Femur (tissue), 1 donor: ENCODE measurements around the gene SYNPO.
A peak's percentile ranks its signal among the peaks of the same experiment; 100 is the strongest.

Source experiments
- DNase-seq: peaks from one replicate; pipeline ENCODE4 v3.0.0-alpha.2; 2017

Gene SYNPO, protein sequence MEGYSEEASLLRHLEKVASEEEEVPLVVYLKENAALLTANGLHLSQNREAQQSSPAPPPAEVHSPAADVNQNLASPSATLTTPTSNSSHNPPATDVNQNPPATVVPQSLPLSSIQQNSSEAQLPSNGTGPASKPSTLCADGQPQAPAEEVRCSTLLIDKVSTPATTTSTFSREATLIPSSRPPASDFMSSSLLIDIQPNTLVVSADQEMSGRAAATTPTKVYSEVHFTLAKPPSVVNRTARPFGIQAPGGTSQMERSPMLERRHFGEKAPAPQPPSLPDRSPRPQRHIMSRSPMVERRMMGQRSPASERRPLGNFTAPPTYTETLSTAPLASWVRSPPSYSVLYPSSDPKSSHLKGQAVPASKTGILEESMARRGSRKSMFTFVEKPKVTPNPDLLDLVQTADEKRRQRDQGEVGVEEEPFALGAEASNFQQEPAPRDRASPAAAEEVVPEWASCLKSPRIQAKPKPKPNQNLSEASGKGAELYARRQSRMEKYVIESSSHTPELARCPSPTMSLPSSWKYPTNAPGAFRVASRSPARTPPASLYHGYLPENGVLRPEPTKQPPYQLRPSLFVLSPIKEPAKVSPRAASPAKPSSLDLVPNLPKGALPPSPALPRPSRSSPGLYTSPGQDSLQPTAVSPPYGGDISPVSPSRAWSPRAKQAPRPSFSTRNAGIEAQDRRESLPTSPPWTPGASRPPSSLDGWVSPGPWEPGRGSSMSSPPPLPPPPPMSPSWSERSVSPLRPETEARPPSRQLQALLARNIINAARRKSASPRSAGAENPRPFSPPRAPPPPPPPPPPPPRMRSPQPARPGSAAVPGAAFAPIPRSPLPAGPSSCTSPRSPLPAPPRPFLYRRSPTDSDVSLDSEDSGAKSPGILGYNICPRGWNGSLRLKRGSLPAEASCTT

DNA sequence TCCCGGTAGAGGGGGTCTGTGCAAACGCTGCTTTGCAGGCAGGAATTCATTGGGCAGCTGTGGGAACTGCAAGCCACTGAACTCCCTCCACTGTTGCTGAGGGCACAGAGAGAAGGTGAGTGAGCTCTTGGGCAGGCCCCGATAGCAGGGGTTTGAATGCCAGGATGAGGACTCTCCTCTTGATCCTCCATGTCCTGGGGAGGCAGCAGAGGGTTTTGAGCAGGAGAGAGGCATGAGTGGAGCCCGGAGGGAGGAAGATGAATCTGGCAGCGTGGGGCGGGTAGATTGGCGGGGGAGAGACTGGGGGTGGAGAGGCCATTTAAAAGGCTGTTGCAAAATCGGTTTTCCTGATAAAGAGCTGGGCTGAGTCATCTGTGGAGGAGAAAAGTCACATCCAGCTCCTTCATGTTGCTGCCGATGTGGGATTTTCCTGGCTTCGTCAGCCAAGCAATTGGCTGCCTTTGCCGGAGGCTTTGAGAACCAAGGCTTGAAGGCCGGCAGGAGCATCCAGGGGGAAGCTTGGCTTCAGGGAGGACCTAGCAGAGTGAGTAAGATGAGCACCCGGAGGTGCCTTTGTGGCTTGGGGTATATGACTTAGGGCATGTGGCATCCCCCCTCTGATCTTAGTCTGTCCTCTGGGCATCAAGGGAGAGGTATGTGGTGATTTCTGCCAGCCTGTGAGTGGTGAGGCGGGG lies at the start of gene SYNPO:
SYNPO (plus strand) TSS at position 350 of the 695 bp plus-strand sequence. CDS start 7,616 bp downstream, outside the sequence.
- DNase-seq: peak; percentile 76

DNA sequence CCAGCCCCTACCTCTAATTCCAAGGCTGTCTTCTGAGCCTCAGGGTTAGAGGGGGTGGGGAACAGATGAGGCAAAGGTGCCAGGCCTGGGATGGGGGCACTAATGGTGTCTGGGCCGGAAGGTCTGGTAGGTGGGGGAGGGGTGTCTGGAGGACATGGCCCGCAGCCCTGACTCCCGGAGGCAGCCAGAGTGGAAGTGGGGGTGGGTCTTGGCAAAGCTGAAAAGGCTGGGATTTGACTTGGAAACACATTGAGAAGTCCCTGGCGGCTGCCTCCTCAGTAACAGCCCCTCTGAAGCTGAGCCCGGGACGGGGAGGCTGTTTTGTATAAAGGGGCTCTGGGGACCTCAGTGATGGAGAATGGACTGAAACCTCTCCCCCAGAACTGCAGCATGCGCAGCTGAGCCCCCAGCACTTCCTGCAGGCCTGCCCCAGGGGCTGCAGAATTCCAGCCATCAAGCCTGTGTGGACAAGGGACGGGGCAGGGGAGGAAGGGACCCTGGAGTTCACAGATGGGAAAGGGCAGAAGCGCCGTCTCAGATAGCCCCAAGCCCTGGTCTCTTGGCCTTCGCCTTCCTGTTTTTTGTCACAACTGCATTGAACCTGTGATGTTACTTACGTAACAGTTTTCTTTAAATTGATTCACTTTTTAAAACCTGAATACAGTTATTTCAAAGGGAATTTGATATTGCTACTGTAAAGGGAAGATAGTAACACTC lies 49.3 kb upstream of the SYNPO start:
- DNase-seq: peak; percentile 87

DNA sequence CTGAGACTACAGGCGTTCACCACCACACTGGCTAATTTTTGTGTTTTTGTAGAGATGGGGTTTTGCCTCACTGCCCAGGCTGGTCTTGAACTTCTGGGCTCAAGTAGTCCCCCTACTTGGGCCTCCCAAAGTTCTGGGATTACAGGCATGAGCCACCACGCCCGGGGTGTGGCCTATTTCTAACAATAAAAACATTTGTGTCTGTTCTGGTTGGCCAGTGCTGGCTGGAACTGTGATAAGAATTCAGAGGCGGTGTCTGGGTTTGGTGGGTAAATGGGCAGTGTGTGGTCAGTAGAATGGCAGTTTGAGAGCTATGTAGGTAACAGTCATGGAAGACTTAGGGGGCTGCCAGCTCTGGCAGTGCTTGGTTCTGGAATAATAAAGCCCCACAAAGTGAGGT lies 46.9 kb upstream of the SYNPO start:
- DNase-seq: no peak

DNA sequence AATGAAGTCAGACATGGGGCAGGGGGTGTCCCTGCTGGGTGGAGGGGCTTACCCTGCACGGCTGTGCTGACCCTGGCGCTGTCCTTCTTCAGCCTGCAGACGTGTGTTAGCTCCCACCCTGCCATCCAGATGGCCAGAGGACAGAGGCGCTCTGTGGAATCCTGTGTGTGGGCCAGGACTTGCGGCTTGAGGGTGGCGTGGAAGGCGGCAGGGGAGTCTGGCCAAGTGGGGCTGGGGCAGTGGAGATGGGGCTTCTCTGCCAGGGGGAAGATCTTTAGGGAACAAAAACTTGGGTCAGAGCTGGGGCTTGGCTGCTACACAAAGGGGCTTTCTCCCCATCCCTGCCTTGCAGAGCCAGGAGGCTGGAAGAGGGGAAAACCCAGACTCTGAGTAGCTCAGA lies 46.5 kb upstream of the SYNPO start:
- peak; percentile 71 for DNase-seq

DNA sequence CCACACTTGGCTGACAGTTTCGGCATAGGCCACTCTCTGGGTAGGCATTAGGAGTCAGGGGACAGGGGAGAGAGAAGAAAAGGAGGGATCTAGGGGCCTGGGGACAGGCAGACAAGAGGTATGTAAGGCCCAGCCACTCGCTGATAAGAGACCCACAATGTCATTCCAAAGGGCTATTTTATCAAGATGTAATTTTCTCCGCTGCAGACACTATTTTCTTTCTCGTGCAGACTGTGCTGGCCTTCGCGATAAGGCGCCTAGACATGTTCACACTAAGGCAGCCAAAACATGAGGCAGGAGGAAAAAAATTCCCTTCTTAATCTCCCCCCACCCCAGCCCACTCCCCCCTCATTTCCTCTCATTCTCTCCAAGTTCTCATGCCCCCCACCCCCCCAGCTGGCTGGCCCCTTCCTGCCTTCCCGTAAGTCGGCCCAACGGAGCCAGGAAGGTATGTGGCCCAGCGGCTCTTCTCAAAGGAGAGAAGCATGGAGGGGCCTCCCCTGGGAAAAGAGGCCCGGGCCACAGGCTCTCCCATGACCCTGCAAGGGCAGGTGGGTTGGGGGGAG lies 44.9 kb upstream of the SYNPO start:
- DNase-seq: no peak

DNA sequence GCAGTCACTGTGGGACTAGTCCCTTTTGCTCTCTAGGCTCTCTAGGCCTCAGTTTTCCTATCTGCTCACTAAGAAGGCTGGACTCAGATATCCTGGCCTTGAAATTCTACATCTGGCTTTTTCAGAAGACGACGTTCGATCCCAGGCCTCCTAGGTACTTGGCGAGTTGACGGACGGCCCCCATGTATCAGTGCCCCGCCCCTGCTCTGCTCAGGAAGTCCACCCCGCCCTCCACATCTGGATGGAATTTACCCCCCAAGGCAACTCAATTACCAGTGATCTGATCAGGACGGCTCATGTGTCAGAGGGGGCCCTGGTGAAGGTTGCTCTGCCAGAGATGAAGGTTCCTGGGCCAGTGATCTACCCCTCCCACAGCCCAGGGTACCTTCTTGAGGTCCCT lies 44.1 kb upstream of the SYNPO start:
- no peak for DNase-seq

DNA sequence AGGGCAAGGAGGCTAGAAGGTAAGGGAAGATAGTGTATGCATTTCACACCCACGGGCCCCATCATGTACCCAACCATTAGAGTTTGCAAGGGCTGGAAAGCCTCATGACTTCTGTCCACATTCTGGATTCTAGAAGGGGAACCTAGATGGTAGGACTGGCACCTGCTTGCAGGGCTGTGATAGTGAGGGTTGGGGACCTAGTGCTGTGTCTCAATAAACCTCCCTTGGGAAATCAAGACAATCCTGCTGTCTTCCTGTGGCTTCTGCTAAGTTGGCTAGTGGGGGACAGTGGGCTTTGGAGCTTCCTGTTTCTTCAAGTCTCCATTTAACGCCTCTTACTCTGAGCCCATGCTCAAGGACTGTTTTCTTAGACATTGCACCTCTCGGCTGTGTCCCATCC lies 43.6 kb upstream of the SYNPO start:
- no peak for DNase-seq

DNA sequence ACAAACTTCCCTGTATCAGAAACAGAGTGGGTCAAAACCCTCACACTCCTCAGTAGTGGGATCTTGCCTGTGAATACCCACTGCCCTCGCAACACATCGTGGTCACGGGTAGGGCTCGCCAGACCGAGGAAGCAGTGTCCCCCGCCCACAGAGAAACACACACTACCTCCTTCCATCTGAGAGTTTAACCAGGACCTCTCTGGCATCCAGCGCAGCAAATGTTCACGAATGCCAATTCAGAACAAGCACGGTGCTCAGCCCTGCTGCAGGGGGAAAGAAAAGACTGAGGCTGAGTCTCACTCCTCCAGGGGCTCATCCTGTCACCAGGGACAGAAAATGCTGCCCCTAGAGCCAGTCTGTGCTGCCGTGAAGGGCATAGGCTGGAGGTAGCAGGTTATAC lies 42.5 kb upstream of the SYNPO start:
- no peak for DNase-seq

DNA sequence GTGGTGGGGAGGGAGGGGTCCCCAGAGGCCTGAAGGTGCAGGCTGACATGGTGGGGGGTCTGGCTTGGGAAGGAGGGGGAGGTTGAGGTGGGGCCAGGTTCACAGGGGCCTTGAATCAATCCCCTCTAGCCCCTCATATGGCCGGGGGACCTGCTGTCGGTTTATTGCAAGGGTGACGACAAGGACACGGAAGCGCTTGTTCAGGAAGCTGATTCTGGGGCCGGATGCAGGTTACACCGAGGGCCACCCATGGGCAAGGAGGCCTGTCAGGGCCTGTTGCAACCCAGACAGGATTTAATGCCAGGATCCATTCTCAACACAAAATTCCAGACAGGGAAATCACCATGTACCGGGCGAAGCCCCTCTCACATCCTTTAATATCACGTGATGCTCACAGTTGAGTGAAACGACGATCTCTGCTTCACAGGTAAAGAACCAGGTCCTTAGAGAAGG lies 41.6 kb upstream of the SYNPO start:
- DNase-seq: no peak

DNA sequence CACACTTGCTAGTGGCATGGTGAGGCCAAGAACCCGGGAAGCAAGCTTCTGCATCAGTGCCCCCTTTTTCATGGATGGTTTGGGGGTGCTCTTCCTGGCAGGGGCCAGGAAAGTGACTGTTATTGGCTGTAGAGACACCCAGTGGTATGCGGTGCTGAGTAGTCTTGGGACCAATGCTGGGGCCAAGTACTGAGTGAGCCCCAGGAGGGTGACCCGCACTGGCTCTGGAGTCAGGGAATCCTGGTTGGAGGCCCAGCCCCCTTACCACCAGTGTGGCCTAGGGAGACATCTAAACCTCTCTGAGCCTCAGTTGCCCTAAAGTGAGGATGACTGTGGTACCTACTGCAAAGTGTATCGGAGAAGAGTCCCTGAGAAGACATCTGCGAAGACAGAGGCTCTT lies 41.2 kb upstream of the SYNPO start:
- no peak for DNase-seq

DNA sequence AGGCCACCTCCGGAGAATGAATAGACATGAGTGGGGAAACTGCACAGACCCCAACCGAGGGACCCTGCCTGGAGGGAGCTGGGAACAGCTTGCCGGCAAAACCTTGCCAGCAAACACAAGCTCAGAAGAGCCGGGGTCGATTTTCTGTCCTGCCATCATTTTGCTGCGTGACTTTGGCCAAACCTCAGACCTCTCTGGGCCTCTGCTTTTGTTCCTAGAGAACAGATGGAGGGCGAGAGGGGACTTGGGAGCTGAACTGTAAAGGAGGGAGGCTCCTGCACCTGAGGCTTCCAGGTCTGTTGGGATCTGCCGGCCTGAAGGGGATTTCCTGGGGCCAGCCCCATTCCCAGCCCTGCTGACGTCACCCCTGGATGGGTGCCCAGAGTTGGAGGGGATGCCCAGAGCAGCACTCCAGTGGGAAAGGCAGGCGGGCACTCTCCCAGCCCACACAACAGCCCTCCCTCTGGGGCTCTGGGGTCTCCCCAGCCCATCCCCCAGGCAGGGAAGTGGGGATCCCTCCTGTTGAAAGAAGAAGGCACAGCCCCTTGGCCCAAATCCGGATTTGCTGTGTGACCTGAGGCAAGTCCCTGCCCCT lies 40.4 kb upstream of the SYNPO start:
- DNase-seq: peak; percentile 90

DNA sequence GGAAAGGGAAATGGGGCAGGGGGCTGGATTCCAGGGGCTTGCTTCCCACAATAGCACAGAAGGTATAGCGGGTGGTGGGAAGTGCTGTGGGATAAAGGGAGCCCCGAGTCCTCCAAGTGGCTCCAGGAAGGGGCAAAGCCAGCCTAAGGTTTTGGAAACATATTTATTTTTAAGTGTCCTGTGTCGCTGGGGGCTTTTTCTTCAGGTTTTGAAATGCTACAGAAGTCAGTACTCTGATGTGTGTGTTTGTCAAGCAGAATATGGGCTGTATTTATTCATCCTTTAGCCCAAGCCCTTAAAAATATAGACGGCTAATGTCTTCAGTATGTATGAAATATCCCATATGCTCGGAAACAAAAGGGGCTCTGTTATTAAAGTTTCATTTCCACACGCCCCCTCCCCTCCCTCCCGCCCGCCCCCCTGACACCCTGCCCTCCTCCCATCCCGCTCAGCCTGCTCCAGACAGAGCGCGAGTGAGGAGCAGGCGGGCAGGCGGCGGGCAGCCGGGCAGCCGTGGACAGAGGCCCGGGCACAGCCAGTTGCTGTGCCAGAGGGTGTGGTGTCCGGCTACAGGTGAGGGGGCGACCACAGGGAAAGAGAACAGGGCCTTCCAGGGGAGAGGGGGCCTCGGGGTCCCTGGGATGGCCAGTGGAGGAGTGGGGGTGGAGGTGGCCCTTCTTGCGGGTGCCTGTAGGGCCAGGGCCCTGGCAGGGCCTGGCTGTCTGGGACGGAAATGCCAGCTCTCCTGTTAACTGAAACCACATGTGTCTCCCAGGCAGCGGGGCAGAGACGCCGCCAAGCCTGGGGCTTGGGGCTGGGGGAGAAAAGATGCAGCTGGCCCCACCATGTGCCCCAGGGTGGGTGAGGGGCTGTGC lies 39.6 kb upstream of the SYNPO start:
- DNase-seq: peak; percentile 67

DNA sequence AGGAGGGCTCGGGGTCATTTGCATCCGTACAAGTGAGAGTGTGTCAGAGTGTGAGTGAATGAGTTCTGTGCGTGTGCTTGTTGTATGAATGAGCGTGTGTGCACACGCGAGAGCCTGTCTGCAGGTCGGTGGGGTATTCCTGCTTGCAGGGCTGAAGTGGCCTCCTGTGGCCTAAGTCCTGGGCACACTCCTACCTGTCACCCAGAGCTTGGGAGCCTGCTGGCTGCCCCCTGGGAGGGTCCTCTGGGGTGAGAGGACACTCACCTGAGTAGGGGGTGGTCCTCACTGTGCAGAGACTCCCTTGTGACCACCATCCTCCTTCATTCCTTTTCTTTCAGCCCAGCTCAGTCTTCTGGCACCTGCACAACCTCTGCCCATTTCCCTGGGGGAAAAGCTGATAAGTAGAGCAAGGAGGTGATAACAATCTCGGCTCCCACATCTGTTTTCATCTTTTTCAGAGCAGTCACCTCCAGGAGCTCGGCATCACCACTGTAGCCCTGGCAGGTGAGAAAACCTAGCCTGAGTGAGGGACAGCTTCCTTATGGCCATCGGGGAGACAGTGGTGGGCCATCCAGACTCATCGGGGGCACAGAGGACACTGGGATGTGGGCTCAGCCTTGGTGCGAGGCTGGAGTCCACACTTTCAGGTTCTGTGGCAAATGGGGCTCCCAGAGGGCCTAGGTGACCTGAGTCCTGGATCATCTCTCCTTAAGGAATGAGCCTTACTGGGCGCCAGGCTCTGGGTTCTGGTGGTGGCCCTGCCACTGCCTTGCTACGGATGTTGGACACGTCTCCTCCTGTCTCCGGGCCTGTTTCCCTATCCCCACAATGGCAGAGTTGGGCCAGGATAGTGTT lies 38.7 kb upstream of the SYNPO start:
- no peak for DNase-seq

DNA sequence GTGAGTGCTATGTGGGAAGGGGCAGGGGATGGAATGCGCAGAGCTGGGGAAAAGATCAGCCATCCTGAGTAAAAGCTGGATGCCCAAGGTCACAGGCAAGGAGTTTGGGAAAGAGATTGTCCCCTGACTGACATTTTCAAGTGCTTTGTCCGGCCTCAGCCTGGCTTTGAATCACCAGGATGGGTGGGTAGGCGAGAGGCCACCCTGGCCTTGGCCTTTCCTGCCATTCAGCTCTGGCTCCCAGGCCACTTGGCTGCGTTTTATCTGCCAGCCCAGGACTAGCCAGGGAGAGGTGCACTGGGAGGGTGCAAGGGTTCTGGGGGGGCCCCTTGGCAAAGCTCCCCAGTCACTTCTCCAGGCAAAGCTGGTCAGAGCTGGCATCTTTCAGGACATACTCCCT lies 37.4 kb upstream of the SYNPO start:
- no peak for DNase-seq

DNA sequence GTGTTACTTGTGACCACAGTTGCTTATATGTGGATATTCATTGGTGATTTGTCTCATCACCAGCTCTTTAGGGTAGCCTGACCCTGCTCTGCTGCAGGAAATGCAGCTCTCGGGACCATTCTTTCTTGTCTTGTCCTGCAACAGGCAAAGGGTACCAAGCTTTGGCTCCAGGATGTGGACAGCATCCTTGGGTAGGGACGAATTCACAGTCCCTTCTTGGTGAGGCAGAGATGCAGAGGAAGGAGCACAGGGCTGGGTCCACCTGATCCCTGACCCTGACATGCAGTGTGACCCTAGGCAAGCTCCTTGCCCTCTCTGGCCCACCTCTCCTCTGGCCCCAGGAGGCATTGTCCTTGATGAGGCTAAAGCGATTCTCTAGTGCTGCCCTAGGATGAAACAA lies 37.0 kb upstream of the SYNPO start:
- DNase-seq: no peak

DNA sequence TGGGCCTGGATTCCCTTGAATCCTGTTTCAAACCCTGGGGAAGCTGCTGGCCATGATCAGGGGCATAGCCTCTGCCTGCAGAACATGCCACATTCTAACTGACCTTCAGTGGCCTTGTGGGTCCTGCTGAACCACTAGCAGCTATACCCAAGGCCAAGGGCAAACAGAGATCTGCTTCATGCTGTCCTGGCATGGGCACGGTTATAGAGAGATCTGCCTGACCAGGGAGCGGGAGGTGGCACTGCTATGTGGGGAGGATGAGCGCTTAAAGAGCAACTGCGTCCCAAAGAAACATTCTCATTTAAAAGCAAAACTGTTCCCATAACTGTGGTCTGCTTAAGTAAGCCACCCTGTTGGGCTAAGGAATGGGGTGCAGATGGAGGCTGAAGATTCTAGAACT lies 36.5 kb upstream of the SYNPO start:
- DNase-seq: no peak

DNA sequence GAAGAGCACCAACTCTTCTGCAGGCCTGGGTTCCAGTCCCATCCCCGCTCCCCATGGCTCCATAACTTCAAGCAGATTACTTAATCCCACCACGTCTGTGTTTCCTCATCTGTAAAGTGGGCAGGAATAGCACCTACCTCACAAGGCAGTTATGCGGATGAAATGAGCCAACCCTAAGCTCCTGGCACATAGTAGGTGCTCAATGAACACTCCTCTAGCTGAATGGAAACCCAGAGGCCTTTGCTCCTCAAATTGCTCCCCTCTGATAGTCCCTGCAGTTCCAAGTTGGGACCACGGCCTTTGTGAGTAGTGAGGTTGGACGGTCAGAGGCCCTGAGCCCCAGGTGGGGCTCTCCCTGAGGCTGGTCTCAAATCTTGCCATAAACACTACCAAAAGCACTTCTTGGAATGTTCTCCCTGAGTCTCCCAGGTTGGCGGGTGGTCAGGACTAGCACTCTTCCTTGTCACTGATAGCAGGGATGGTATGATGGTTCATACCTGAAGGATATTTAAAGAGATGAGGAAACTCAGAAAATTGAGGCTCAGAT lies 35.5 kb upstream of the SYNPO start:
- no peak for DNase-seq

DNA sequence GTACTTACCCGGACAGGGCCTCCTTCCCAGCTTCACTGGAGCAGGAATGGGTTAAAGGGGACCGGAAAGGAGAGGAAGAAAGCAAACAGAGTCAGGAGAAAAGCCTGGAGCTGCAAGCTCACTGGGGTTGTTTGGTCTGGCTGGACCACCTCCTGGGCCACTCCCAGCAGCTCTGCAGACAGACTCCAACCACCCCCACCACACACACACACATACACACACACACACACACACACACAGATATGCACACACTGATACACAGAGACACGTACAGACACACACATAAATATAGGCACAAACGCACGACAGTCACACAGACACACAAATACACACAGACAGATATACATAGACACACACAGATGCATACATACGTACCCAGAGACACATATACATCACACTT lies 34.9 kb upstream of the SYNPO start:
- no peak for DNase-seq

DNA sequence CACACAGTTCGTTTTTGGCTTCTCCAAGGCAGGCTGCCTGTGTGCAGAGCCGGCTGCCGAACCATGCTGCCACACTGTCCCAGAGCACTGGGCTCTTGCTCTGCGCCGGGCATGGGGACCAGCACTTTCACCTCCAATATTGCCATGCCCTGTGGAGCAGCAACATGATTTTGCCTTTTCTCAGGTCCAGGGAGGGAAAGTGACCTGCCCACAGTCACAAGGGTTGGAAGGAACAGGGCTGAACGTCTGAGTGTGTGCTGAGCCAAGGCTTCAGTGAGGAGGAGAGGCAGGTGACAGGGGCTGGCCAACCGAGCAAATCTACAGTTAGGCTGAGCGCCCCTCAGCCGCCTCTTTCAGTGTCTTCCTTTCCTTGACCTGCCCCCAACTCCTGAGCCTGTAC lies 34.0 kb upstream of the SYNPO start:
- no peak for DNase-seq

DNA sequence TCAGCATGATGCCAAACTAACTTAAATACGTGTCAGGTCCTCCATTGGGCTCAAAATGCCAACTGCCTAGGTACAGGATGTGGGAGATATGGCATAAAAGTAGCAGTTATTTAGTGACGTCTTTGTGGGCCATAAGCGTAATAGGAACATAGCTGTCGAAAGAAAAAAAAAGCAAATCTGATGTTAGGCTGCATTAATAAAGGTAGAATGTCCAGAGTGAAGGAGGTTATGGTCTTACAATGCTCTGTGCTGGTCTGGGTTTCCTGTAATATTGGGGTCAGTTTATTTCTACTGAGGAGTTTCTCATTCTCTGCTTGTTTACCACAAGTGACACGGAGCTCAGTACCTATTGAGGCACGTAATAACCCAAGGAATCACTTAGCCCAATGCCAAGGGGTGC lies 33.4 kb upstream of the SYNPO start:
- no peak for DNase-seq
